CD4-positive, alpha-beta T cell treated with Interleukin-10 for 1 hour (primary cell): ENCODE data around the gene EHBP1.

Experiments used
- DNase-seq: peaks from one replicate; pipeline ENCODE4 v3.0.0-alpha.2; 2020

EHBP1 gene

DNA sequence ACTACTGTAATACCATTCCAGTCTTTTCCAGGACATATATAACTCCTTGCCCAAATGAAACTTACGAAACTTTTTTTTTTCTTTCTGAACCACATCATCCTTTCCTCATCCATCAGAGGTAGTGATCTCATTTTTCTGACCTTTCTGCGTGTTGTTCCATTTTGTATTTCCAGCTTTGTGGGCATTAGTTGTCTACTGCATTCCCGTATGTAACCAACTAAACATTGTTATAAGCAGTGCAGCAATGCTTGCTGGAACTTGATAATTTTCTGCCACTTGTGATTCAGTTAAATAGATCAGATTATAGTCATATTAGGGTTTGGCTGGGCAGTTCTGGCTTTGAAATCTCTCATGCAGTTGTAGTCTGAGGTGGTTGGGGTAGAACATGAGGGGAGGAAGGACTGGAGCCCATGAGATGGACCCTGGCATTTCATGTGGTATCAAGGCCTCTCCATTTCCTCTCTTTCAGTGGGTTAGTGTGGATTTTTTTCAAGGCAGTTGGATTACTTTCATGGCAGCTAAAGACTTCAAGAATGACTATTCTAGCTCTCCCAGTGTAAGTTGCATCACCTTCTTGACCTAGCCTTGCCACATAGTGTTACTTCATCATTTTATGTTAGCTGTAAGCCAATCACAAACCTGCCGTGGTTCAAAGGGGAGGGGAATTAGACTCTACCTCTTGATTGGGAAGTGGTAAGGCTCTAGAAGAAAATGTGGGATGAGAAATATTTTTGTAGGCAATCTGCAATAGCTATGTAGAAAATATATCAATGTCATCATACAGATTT lies 80.5 kb downstream of the EHBP1 start:
- no peak for DNase-seq

DNA sequence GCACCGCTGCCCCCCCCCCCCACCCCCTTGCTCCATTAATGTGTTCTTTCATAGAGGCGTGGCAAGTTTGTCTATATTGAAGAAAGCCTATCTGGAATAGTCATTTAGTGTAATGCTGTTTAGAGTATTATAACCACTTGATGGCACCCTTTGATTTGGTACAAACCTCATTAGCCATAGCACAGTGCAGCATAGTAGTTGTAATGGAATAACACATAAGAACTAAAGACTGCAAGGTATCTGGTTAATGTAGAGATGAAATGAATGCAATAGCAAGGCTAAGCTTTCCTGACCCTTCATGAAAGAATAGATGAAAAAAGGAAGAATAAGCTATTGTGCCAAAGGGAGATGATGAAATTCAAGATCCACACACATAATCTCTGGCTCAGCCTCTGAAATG lies 81.9 kb downstream of the EHBP1 start:
- DNase-seq: peak; percentile 9

DNA sequence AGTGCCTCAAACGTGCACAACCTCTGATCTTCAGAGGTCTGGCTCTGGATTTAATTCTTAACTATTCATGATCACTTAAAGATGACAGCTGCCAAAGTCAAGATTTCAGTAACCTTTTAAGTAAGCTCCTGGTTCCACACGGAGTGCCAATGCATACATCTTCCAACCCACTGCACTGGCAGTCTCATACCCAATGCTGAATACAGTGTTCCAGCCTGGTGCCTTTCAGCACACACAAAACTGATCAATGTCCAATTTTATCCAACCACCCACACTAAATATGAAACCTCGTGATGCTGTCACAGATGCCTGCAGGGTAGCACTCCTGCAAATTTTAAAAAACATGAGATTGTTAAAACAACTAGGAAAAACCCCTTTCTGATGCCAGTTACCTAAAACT lies 84.0 kb downstream of the EHBP1 start:
- no peak for DNase-seq

- DNase-seq: no peak
These were observed 84.4 kb downstream of the EHBP1 start for GRCh38 chr2:62789918-62790317.

DNA sequence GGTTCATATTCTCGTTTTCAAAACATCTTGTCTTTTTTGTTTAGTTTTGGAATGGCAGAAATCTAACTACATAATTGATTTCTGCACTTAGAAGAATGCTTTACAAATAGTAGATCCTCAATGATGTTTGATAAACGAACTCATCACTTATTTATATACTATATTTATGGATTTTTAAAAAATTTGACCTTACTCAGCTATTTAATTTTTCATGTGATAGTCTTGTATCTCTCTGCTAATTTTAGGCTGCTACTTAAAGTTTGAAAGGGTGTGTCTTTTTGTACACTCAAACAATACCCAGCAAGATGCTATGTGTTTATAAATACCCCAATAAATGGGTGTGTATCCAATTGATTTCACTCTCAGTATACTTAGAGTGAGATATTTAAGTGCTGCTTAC lies 86.9 kb downstream of the EHBP1 start:
- DNase-seq: no peak

DNA sequence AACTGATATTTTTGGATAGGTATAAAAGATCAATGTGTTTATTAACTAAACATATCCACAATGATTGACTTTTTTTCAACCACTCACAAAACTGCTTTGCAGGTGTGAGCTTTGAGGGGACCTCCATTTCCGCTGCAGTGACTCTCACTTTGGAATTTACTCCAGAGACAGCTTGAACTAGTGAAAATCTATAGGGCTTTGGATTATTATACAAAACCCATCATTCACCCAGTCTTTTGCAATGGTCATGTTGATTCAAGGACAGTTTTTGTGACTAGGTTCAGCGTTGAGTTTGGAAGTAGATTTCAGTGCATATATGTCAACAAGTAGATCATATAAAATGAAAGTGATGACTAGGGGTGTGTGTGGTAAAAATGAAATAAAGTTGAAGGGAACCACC lies 87.7 kb downstream of the EHBP1 start:
- DNase-seq: no peak

- no peak for DNase-seq
These were observed 89.3 kb downstream of the EHBP1 start for GRCh38 chr2:62794791-62795190.

DNA sequence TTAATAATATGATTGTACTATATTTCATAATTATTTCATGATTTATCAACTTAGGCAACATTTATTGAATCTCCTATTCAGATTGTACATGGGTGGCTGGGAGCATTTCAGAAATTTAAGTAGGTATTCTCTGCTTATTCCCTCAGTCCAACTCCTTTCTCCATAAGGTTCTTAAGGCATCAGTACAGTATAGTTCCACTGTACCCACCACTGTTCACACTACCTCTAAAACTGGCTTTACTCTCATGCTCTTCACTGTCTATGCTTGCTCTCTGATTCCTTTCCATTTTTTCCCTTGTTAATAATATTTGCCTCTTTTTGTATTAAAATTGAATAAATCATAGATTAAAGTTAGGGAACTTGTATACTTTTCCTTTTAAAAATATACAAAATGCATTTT lies 89.8 kb downstream of the EHBP1 start:
- DNase-seq: no peak

- DNase-seq: no peak
These were observed 91.6 kb downstream of the EHBP1 start for GRCh38 chr2:62797107-62797506.

DNA sequence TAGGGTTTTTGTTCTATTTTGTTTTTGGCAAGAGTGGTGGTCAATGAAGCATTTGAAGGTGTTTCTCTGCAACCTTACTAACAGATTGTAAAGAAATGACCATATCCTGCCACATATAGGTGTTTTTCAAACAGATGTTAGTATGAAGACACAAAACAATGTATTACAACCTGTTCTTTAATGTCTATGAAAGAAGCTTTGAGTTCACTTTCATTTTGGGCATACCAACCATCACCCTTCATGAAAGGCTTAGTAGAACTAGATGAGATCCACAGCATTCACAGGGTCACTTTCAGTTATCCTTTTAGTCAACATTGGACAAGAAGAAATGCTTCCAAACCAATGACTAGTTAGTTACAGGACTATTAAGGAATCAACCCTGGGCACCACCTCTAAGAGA lies 95.1 kb downstream of the EHBP1 start:
- DNase-seq: no peak

GRCh38 chr2:62801110-62801509 lies 95.6 kb downstream of the EHBP1 start:
- no peak for DNase-seq

- peak; percentile 19 for DNase-seq
These were observed 96.5 kb downstream of the EHBP1 start for GRCh38 chr2:62801814-62802523.

DNA sequence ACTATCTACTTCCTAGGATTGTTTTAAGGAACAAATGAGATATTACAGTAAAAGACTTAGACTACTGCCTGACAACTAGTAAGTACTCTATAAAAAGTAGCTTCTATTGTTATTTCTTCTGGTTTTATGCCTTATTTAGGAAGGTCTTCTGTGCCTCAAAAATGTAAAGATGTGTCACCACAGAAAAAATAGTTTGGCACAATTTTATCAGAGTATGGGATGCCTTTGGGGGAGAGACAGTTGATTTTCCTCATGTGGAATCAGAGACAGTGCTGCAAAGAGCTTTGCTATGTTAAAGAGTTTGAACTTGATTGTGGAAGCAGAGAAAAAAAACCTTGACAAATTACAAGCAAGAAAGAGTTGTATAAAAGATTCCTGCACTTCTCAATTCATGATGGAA lies 98.4 kb downstream of the EHBP1 start:
- no peak for DNase-seq

DNA sequence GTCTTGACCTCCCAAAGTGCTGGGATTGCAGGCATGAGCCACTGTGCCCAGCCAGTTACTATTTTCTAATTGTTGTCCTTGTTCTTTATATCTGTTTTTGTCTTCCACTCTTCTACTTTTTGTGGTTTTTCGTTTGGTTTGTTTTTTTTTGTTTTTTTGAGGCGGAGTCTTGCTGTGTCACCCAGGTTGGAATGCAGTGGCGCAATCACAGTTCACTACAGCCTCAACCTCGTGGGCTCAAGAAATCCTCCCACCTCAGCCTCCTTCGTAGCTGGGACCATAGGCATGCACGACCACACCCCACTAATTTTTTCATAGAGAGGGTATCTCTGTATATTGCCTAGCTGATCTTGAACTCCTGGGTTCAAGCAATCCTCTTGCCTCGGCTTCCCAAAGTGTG lies 100.7 kb downstream of the EHBP1 start:
- DNase-seq: no peak

GRCh38 chr2:62808554-62808953 lies 103.0 kb downstream of the EHBP1 start:
- DNase-seq: no peak

DNA sequence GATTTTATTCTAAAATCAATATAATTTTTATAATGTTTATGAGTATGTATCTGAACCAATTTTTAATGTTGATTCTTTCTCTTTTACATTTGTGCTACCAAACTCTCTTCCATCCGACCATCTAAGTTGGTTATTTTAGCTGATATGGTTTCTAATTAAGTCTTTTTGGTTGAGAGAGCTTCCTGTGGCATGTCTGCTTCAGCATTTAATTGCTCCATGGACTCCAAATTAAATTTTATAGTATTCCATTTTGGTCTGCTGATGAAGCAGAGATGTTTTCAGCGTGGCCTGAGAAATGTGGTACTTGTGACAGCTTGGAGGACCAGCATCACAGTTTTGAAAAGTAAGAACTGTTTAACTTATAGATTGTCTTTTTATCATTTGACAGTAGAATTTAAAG lies 105.6 kb downstream of the EHBP1 start:
- DNase-seq: no peak

GRCh38 chr2:62811972-62812371 lies 106.5 kb downstream of the EHBP1 start:
- no peak for DNase-seq

- no peak for DNase-seq
These were observed 107.7 kb downstream of the EHBP1 start for GRCh38 chr2:62812921-62813825.

GRCh38 chr2:62814123-62814522 lies 108.6 kb downstream of the EHBP1 start:
- no peak for DNase-seq

DNA sequence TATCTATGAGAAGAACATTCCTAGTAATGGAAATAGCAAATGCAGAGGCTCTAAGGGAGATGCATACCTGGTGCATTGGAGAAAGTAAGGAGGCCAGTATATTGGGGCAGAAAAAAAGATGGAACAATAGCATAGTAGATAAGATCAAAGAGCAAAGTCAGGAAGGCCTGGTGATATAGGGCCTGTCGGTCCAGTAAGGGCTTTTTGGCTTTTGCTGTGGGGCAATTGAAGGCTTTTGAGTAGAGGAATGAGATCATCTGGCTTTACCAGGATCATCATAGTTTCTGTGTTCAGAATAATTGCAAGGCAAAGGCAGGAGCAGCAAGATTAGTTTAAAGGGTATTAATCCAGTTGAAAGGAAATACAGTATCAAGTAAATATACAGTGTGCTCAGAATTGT lies 111.8 kb downstream of the EHBP1 start:
- DNase-seq: no peak

DNA sequence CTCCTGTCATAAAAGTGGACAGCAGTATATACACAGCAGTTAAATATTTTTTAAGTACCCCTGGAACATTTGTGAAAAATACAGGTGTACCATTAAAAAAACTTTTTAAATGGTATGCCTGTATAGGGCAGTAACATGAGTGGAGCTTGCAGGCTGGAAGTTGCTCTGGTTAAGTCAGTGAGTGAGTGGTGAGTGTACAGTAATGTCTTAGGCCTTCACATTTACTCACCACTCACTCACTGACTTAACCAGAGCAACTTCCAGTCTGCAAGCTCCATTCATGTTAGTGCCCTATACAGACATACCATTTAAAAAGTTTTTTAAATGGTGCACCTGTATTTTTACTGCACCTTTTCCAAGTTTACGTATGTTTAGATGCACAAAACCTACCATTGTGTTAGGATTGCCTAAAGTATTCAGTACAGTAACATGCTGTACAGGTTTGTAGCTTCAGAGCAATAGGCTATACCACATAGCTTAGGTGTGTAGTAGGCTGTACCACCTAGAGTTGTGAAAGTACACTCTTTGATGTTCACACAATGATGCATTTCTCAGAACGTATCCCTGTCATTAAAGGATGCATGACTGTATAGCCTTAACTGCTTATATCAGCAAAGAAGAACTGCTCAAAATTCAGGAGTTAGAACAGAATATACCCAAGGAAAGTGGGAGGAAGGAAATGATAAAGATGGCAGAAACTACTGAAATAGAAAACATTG lies 112.6 kb downstream of the EHBP1 start:
- no peak for DNase-seq

GRCh38 chr2:62822549-62822948 lies 117.0 kb downstream of the EHBP1 start:
- DNase-seq: no peak

GRCh38 chr2:62824388-62824787 lies 118.9 kb downstream of the EHBP1 start:
- no peak for DNase-seq
